Dendritic cell treated with granulocyte-macrophage colony-stimulating factor and Interleukin-4, amounts not matched to agents 40 ng/mL and 50 ng/mL, for 4 days (primary cell): Measurements from ENCODE around the gene NUDT7.

Experiments
- H3K27ac Mint-ChIP-seq: one replicate; pipeline ENCODE4 v1.8.0; 2022; ENCODE audit warnings: mild to moderate bottlenecking, mixed read lengths
- H3K27me3 Mint-ChIP-seq: one replicate; pipeline ENCODE4 v1.8.0; 2022; ENCODE audit warnings: mild to moderate bottlenecking, mixed read lengths
- H3K36me3 Mint-ChIP-seq: one replicate; pipeline ENCODE4 v1.8.0; 2022; ENCODE audit warnings: low read depth, mixed read lengths
- H3K4me1 Mint-ChIP-seq: one replicate; pipeline ENCODE4 v1.8.0; 2022; ENCODE audit warnings: low read depth, mixed read lengths
- H3K4me3 Mint-ChIP-seq: one replicate; pipeline ENCODE4 v1.8.0; 2022; ENCODE audit warnings: mild to moderate bottlenecking, moderate library complexity, mixed read lengths
- H3K9me3 Mint-ChIP-seq: one replicate; pipeline ENCODE4 v1.8.0; 2022; ENCODE audit warnings: mixed read lengths
- intact Hi-C: fragments of 100-400 bp; cut with micrococcal nuclease; formaldehyde crosslinking; loops from one replicate; pipeline ENCODE4 v1.15.0; 2022

NUDT7 gene

GRCh38 chr16:77775911-77776909 is 53.9 kb downstream of the NUDT7 start:
- Mint-ChIP-seq H3K4me1 (no peaks in the 10 kb centered on the region), H3K4me3 (no peak overlapping the region), H3K9me3 (no peaks in the 10 kb centered on the region), H3K27me3 (no peaks in the 10 kb centered on the region), H3K27ac (no peak overlapping the region), H3K36me3 (no peaks in the 10 kb centered on the region)
- intact Hi-C loops: no loop called here

DNA sequence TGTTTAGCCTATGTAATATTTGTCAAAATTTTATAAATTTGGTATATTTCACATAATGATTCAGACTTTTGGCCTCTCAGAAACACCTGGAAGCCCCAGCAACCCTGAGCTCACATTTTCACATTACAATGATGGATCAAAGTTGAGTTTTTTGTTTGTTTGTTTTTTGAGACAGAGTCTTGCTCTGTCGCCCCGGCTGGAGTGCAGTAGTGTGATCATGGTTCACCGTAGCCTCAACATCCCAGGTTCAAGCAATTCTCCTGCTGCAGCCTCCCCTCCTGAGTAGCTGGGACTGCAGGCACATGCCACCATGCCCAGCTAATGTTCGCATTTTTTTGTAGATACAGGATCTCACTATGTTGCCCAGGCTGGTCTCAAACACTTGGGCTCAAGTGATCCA is 55.4 kb downstream of the NUDT7 start:
- Mint-ChIP-seq H3K36me3 (no peaks in the 10 kb centered on the region), H3K27ac (no peak overlapping the region), H3K4me3 (no peak overlapping the region), H3K27me3 (no peaks in the 10 kb centered on the region), H3K4me1 (no peaks in the 10 kb centered on the region), H3K9me3 (no peaks in the 10 kb centered on the region)
- intact Hi-C loops: no loop called here

DNA sequence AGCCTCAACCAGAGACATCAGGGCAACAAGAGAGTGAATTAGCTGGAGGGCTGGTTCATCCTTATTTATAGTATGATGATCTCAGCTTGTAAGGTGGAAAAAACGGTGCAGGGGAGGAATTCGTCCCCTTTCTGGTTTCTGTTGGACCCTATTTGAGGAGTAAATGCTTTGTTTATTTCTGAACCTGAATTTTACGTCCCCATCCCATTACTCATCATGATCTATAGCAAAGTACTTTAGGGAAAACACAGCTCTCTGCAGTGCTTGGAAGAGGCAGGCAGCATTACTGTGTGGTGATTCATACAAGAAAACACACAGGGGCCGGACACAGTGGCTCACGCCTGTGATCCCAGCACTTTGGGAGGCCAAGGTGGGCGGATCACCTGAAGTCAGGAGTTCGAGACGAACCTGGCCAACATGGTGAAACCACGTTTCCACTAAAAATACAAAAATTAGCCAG is 58.1 kb downstream of the NUDT7 start:
- no peaks in the 10 kb centered on the region for H3K27me3 Mint-ChIP-seq
- no peaks in the 10 kb centered on the region for H3K4me1 Mint-ChIP-seq
- intact Hi-C loops: loop anchor here (5.0 kb wide), 1 partner anchor 103 kb away; no protein-coding TSS in a partner anchor
- no peak overlapping the region for H3K4me3 Mint-ChIP-seq
- no peak overlapping the region for H3K27ac Mint-ChIP-seq
- H3K9me3 Mint-ChIP-seq: no peaks in the 10 kb centered on the region
- H3K36me3 Mint-ChIP-seq: no peaks in the 10 kb centered on the region

DNA sequence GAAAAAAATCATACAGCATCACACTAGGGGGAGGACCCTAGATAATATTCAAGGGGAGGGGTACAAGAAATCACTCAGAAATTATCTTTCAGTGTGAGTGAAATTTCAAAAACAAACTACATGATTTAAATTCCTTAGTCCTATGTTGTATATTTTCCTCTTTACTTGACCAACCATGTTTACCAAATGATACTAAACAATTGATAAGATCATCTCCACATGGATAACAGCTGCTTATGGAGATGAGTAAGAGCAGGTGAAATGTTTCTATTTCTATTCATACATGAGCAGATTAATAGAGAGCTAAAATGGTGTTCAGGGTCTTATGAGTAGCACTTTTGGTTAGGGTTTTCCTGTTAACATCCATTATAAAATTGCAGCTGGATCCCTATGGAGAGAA is 58.8 kb downstream of the NUDT7 start:
- H3K4me1 Mint-ChIP-seq: no peaks in the 10 kb centered on the region
- no peak overlapping the region for H3K4me3 Mint-ChIP-seq
- no peak overlapping the region for H3K27ac Mint-ChIP-seq
- intact Hi-C loops: loop anchor here (5.0 kb wide), 1 partner anchor 104 kb away; no protein-coding TSS in a partner anchor
- no peaks in the 10 kb centered on the region for H3K9me3 Mint-ChIP-seq
- peaks cover 1% of the 10 kb centered on the region for H3K27me3 Mint-ChIP-seq
- H3K36me3 Mint-ChIP-seq: no peaks in the 10 kb centered on the region

DNA sequence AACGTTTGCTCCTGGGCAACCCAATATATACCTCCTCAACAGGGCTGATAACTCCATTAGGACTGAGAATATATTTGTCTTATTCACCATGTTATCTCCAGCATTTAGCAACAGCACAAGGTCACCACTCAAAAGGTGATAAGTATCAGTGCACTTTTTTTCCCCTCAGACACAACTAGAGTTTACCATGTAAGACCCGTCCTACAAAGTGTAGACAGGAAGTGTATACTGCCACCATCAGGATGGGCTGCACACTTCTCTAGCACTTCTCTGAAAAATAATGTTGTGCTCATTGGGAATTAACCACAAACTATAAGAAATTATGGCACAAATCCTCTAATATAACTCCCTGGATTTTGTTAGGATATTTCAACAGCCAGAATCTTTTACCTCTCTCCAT is 60.4 kb downstream of the NUDT7 start:
- intact Hi-C loops: loop anchor here (5.0 kb wide), 1 partner anchor 105 kb away; no protein-coding TSS in a partner anchor
- no peak overlapping the region for H3K27ac Mint-ChIP-seq
- H3K4me1 Mint-ChIP-seq: no peaks in the 10 kb centered on the region
- no peaks in the 10 kb centered on the region for H3K36me3 Mint-ChIP-seq
- no peak overlapping the region for H3K4me3 Mint-ChIP-seq
- H3K27me3 Mint-ChIP-seq: peaks cover 17% of the 10 kb centered on the region
- no peaks in the 10 kb centered on the region for H3K9me3 Mint-ChIP-seq

DNA sequence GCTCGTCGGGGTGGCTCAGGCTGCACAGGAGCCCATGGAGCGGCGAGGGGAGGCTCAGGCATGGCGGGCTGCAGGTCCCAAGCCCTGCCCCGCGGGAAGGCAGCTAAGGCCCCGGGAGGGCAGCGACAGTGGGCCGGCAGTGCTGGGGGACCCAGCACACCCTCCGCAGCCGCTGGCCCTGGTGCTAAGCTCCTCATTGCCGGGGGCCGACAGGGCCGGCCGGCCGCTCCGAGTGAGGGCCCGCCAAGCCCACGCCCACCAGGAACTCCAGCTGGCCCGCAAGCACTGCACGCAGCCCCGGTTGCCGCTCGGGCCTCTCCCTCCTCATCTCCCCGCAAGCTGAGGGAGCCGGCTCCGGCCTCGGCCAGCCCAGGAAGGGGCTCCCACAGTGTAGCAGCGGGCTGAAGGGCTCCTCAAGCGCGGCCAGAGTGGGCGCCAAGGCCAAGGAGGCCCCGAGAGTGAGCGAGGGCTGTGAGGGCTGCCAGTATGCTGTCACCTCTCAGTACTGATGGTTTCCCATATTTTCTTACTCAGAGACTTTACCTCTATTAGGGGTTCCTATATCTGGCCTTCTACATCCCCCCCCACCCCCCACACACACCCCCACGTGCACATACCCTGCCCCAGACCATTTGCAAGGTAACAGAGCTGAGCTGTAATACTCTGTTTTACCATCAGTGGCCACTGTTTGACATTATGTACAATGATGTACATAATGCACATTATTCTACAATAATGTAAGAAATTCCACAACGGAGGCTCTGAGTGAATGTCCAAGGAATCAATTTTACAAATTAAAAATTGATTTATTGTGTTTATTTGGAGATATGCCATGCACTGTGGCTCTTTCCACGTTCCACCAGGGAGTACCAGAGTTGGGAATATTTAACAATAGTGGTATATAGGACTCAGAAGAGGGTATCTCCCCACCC is 62.4 kb downstream of the NUDT7 start:
- peaks cover 37% of the 10 kb centered on the region for H3K27me3 Mint-ChIP-seq
- intact Hi-C loops: loop anchor here (5.0 kb wide), 1 partner anchor 107 kb away; no protein-coding TSS in a partner anchor
- H3K36me3 Mint-ChIP-seq: no peaks in the 10 kb centered on the region

DNA sequence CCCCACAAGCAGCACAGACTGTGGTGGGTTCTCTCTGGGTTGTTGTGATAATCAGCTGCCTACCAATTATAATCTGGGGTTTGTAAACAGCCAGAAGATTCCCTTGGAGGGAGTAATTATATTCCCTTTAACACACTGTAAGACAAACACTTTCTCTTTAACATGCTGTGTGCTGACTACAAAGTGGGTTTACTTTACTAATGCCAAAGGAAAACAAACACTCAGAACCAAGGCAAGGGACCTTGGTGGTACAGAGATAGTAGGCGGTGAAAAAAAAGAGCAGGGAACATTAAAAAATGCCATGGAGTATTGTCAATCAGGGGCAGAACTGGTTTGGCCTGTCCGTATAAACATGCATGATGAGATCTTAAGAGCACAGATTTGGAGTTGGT is 63.1 kb downstream of the NUDT7 start:
- intact Hi-C loops: no loop called here
- H3K27me3 Mint-ChIP-seq: peaks cover 44% of the 10 kb centered on the region
- peaks cover 11% of the 10 kb centered on the region for H3K4me1 Mint-ChIP-seq
- no peak overlapping the region for H3K27ac Mint-ChIP-seq
- H3K4me3 Mint-ChIP-seq: no peak overlapping the region
- no peaks in the 10 kb centered on the region for H3K36me3 Mint-ChIP-seq
- H3K9me3 Mint-ChIP-seq: no peaks in the 10 kb centered on the region

More for the DNA sequence above, 62.4 kb downstream of the NUDT7 start:
- Mint-ChIP-seq H3K27ac (no peak overlapping the region), H3K9me3 (no peaks in the 10 kb centered on the region), H3K4me1 (peaks cover 11% of the 10 kb centered on the region), H3K4me3 (no peak overlapping the region)

DNA sequence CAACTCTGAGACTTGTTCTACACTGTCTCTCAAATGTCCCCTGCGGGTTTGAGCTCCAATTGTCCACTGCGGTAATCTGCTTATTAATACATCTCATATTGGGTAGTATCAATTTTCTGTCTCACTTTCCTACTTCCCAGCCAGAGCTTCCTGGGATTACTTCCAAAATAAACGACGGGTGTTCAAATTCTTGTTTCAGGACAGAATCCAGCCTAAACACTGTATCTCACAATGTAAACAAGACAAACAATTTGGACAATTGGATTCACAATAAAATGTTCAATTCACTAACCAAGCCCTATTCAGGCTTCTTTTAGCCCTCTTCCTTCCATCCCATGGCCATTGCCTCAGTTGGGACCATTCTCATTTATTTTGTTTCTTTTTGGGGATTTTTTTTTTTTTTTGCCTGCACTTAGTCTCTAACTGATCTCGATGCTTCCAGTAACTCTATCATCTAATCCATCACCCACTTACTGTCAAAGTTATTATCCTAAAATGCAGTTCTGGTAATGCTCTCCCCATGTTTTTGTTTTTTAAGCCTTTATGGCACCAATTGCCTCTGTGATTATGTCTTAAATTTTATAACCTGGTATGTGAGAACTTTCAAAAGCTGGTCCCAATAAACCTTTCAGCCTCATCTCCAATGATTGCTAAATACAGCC is 64.0 kb downstream of the NUDT7 start:
- no peaks in the 10 kb centered on the region for H3K9me3 Mint-ChIP-seq
- intact Hi-C loops: no loop called here
- H3K4me1 Mint-ChIP-seq: peaks cover 11% of the 10 kb centered on the region
- no peak overlapping the region for H3K4me3 Mint-ChIP-seq
- no peak overlapping the region for H3K27ac Mint-ChIP-seq
- H3K36me3 Mint-ChIP-seq: no peaks in the 10 kb centered on the region
- peaks cover 44% of the 10 kb centered on the region for H3K27me3 Mint-ChIP-seq

- peaks cover 11% of the 10 kb centered on the region for H3K4me1 Mint-ChIP-seq
- H3K4me3 Mint-ChIP-seq: no peak overlapping the region
- H3K27ac Mint-ChIP-seq: no peak overlapping the region
- no peaks in the 10 kb centered on the region for H3K9me3 Mint-ChIP-seq
- intact Hi-C loops: no loop called here
- H3K27me3 Mint-ChIP-seq: peaks cover 53% of the 10 kb centered on the region
- H3K36me3 Mint-ChIP-seq: no peaks in the 10 kb centered on the region
Measured at GRCh38 chr16:77787452-77787851, 65.1 kb downstream of the NUDT7 start.

DNA sequence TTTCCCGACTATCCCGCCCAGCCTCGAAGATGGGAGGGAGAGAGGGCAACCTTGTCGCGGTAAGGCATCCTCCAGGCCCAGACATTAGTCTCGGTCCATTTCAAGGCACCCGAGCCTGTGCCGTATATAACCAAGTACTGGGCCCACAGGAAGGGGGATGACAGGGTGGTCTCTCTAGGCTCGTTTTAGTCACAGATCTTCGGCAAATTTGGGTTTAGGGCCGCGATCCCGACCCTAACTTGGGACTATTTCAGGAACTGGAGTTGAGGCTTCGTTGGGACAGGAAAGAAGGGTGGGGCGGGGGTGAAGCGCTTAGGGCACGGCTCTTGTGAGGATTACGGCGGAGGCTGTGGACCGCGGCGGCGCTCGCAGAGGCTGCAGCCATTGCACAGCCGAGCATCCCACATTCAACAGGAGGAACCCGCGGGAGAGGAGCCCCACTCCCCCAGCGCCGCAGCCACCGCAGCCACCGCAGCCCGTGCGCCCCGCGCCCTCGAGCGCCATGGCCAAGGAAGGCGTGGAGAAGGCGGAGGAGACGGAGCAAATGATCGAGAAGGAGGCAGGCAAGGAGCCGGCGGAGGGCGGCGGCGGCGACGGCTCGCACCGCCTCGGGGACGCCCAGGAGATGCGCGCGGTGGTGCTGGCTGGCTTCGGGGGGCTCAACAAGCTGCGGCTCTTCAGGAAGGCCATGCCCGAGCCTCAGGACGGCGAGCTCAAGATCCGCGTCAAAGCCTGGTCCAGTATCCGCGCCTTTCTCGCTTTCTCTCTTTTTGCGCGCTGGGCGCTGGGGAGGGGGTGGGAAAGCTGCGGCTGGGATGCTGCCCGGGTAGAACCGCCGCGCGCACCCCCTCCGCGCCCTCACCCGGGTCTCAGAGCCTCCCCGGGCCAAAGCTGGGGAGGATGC is 66.1 kb downstream of the NUDT7 start, which contains the start of gene VAT1L:
TSS of gene VAT1L (plus strand) at position 384 of the 904 bp plus-strand sequence. CDS start at position 503, 119 bp downstream.
- Mint-ChIP-seq H3K9me3 (no peaks in the 10 kb centered on the region), H3K27ac (no peak within 1 kb of the TSS), H3K36me3 (no peaks in the 10 kb centered on the region), H3K27me3 (peaks cover 54% of the 10 kb centered on the region), H3K4me1 (peaks cover 11% of the 10 kb centered on the region), H3K4me3 (peak within 1 kb of the TSS; percentile 66)
- intact Hi-C loops: no loop called here

DNA sequence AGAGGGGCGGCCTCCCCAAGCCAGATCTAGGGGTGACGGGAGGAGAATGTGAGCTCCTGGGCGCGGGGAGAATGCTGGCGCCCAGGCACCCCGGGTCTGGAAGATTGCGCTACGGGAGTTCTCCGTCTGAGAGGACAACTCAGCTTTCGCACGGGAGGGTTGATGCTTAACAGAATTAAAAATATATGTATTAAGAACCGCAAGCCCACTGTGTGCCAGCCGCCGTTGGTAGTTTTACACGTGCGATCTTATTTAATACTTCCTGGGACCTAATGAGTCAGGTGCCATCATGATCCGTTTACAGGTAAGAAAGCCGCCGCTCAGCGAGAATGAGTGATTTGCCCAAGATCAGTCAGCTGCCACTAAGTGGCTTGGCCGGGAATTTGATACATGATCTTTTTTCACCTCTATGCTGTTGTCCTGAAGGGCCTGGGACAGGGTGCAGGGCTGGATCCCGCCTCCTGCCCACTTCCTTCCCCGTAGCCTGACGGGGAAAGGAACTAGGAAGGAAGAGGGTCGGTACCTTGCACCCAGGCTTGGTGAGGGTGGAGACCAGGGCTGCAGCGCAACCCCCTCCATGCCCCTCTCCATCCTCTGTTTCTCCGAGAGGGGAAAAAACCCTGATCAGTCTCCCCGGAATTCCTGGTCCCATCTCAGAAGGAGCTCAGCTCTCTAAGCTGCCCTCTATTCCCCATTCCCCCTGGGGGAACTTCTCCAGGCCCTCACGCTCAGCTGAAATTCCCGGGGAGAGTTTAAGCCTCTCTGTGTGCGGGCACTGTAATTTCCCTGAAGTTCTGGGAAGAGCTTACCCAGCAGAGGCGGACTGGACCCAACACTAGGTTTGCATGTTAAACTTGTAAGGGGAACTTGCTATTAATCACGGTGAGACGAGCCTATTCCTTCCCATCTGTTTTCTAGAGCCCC is 67.0 kb downstream of the NUDT7 start:
- intact Hi-C loops: no loop called here
- Mint-ChIP-seq H3K4me3 (no peak overlapping the region), H3K27ac (no peak overlapping the region), H3K9me3 (no peaks in the 10 kb centered on the region), H3K4me1 (peaks cover 11% of the 10 kb centered on the region), H3K27me3 (peaks cover 58% of the 10 kb centered on the region), H3K36me3 (no peaks in the 10 kb centered on the region)

DNA sequence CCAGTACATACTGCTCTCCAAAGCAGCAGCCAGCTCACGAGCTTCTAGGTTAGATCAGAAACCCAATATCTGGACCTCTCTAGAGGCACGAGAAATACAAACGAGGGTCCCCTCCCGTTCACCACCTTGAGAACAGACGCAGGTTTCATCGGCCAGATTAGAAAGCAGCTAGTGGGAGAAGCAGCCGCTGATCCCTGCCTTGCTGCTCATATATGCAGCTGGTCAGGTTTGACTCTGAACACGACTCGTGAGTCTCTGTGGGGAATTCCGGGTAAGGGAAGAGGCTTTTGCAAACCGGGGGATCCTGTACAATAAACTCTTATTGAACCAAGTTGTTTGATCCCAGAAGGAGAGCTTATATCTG is 67.7 kb downstream of the NUDT7 start:
- Mint-ChIP-seq H3K27ac (no peak overlapping the region), H3K27me3 (peaks cover 60% of the 10 kb centered on the region), H3K36me3 (no peaks in the 10 kb centered on the region), H3K9me3 (no peaks in the 10 kb centered on the region), H3K4me3 (no peak overlapping the region), H3K4me1 (peaks cover 11% of the 10 kb centered on the region)
- intact Hi-C loops: no loop called here
